HG02588 (cell line): Measurements from ENCODE around the gene LY6G5C.
"Not testable (repeated sequence)": the region's sequence is repeated elsewhere in the genome, so short reads cannot be mapped to it uniquely, and the experiment has no call there.

Source experiments
- ATAC-seq: cut with Tn5 transposase; IDR thresholded peaks from one replicate; pipeline ENCODE4 v1.9.1; 2021; ENCODE audit warnings: mild to moderate bottlenecking, moderate library complexity; ENCODE audit not compliant: unreplicated experiment

LY6G5C gene

GRCh38 chr6:31715022-31715958 is 34.4 kb upstream of the LY6G5C start, which contains the start of gene LY6G6D:
Gene LY6G6D (plus strand): TSS chr6:31715348. CDS start chr6:31715356, 8 bp downstream.
- ATAC-seq = no peak

- ATAC-seq = no peak
Measured at GRCh38 chr6:31713991-31714684, 33.3 kb upstream of the LY6G5C start.

GRCh38 chr6:31713465-31713864 is 32.6 kb upstream of the LY6G5C start:
- ATAC-seq = no peak

GRCh38 chr6:31712296-31712695 is 31.4 kb upstream of the LY6G5C start:
- no peak for ATAC-seq

DNA sequence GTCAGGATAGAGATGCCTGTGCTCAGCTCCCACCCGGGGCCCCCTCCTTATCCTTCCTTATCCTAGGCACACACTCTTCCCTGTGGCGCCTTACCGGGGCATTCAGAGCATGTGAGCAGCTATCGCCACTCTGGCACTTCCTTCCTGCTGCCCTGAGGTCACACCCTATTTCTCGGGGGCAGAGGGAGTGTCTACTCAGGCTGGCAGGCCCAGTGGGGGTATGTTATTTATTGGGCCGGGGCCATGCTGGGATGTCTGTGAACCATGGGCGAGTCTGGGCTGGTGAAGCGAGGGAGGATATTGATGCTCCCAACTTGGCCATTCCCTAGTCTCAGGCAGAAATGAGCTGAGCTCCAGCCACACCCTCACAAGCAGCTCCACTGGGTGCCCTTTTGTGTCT is 30.4 kb upstream of the LY6G5C start:
- ATAC-seq = no peak

DNA sequence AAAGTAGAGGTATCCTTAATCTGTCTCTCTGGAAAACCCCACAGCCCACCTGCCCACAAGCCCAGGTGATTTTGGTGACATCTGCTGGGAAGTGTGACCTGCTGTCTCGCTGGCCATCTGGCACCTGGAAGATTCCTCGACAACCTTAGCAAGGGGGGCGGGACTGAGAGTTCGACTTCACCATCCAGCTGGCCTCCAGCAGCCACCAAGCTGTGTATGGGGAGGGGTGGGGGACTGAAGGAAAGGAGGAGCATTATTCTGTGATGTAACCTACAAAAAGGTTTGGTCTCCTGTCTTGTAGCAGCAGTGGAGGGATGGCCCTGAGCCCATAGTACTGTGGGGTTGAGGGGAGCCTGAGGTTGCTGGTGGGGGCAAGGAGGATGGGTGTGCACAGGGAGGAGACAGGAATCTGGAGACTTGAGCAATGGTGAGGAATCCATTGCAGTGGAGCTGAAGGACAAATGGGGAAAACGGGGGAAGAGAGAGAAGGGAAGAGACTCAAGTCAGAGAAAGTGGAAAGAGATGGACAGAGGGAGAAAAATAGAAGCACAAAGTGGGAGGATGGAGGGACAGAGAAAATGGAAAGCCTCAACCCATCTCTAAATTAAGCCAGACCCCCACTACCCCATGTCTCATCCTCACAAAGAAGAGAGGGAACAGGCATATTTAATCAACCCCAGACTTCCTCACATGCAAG is 29.8 kb upstream of the LY6G5C start:
- ATAC-seq = no peak

DNA sequence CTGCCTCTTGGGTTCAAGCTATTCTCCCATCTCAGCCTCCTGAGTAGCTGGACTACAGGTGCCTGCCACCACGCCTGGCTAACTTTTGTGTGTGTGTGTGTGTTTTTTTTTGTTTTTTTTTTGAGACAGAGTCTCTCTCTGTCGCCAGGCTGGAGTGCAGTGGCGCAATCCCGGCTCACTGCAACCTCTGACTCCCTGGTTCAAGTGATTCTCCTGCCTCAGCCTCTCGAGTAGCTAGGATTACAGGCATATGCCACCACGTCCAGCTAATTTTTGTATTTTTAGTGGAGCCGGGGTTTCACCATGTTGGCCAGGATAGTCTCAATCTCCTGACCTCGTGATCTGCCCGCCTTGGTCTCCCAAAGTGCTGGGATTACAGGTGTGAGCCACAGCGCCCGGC is 28.3 kb upstream of the LY6G5C start:
- not testable (repeated sequence) for ATAC-seq

DNA sequence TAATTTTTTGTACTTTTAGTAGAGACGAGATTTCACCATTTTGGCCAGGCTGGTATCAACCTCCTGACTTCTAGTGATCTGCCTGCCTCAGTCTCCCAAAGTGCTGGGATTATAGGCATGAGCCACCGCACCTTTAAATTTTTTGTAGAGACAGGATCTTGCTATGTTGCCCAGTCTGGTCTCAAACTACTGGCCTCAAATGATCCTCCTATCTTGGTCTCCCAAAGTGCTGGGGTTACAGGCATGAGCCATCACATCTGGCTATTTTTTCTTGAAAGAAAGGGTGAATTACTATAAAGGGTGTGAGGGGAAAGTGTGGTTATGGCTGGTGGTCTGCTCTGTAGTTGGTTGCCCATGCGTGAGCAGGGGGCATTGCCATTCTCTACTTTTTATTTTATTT is 27.4 kb upstream of the LY6G5C start:
- ATAC-seq = no peak

DNA sequence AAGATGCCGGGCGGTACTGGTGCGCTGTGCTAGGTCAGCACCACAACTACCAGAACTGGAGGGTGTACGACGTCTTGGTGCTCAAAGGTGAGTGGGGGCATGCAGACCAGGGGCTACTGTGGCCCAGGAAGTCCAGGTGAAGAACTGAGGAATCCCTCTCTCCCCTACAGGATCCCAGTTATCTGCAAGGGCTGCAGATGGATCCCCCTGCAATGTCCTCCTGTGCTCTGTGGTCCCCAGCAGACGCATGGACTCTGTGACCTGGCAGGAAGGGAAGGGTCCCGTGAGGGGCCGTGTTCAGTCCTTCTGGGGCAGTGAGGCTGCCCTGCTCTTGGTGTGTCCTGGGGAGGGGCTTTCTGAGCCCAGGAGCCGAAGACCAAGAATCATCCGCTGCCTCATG is 26.8 kb upstream of the LY6G5C start:
- ATAC-seq = no peak

GRCh38 chr6:31706599-31706998 is 25.7 kb upstream of the LY6G5C start, which contains the start of gene LY6G6F:
Gene LY6G6F (plus strand): TSS chr6:31706866. CDS start chr6:31706907, 41 bp downstream.
- no peak for ATAC-seq

- no peak for ATAC-seq
Measured at GRCh38 chr6:31705931-31706330, 25.1 kb upstream of the LY6G5C start.

DNA sequence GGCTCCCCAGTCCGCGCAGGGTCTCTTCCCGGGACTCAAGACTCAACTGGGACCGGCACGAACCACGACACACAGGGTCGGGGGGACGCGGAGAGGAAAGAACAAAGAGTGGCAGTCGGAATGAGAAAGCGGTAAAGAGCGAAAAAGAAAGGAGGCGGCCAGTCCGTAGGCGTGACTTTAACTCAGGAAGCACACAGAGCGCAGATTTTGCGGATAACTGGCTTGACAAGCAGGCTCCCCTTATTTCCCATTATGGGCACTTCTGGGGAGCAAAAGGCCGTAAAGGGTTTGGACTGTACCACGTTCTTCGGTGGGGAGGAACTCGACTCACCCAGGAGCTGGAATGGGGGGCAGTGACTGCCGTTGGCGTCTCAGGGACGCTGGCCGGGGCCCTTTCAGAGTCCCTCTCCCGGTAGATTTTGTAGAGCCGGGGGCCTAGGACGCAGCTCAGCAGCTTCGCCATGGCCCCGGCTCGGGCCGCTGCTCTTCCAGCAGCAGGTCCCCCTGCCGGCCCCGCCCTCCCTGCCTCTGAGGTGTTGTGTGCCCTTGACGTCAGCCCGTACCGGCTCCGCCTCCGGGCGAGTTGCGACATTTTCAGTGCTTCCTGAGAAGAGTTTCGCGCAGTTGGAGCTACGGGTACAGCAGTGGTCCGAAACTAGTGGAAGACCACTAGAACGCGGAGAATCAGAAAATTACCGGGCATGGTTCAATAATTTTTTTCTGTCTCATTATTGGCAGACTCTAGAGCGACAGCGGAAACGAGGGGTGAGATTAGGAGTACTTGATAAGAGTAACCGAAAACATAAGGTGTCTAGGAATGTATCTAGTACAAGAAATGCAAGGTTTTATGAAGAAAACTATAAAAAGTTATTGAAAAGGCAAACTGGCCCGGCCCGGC is 22.2 kb upstream of the LY6G5C start, which contains the start of gene ABHD16A:
ABHD16A (minus strand) TSS at position 506 of the 898 bp plus-strand sequence; CDS start at position 463, 43 bp downstream.
- peak; percentile 89 for ATAC-seq

GRCh38 chr6:31702405-31702818 is 21.5 kb upstream of the LY6G5C start:
- ATAC-seq = no peak

DNA sequence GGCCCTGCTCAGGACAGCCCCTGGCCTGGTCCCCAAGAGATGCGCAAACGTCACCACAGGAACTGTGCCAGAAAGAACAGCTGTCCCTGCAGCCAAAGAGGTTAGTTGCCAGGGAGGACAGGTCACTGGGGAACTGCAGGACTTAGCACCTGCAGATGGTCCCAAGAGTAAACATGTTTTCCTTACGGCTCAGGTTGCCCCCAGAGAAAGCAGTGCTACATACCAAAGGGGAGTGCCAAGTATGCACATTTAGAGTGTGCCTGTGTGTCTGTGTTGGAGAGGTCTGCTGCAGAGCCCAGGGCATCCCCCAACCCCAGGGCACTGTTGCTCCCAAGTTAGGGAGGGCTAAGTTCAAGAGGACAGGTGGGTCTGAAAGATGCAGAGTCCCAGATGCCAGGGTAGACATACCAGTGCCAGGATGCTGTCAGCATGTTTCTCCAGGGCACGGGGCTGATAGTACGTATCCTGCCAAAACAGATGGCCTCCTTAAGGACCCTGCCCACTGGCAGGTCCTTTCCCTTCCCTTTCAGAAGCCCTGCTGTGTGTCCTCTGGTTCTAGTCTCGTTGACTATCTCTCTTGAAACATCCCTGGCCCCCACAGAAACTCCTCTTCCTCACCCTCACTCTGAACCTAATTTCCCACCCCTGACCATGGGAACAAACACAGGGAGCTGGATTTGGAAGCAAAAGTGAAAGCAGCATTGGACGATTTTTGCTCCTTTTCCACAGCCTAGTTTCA is 21.0 kb upstream of the LY6G5C start:
- ATAC-seq = no peak

DNA sequence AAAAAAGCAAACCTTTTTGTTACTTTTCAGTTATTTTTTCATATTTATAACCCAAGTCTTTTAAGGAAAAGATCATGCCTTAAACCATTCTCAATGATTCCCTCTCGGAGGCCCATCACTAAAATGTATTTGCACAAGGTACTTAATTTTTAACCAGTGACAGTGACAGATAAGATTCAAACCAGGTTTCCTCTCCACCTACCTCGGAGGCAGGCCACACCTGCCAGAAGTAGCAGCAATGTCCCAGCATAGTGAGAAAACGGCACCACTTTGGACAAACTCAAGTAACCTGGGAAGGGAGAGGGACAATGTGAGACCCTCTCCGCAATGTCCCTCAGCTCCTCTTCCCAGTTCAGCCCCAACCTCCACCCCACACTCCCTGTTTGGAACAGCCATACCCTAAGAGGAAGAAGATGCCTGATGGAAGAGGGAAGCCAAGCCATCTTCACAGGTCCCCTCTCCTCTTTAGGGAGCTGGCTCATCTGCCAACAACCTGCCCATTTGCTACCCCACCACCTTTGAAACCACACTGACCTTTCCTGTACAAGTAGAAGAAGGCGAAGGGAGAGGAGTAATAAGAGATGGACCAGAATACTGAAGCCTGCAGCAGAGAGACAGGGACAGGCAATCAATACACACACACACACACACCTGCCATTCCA is 20.0 kb upstream of the LY6G5C start:
- ATAC-seq = no peak

GRCh38 chr6:31697555-31697954 is 16.7 kb upstream of the LY6G5C start:
- no peak for ATAC-seq

- ATAC-seq = no peak
Measured at GRCh38 chr6:31693535-31693934, 12.7 kb upstream of the LY6G5C start.

DNA sequence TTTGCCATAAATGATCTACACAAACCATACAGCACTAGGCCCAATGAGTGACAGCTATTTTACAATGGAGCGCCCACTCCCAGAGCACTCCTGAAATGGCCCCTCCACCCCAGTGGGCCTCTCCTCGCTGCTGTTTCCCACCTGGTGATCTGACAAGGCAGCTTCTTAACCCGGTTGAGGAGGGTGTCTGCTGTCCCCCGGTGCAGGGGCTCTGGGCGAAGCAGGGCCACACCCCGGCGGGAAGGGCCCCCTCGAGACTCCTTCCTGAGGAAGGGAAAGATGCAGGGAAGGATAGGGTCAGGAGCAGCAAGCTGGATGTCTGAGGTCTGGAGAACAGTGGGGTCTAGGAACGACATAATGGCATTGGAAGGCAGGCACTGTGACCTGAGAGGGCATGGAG is 12.0 kb upstream of the LY6G5C start:
- no peak for ATAC-seq

DNA sequence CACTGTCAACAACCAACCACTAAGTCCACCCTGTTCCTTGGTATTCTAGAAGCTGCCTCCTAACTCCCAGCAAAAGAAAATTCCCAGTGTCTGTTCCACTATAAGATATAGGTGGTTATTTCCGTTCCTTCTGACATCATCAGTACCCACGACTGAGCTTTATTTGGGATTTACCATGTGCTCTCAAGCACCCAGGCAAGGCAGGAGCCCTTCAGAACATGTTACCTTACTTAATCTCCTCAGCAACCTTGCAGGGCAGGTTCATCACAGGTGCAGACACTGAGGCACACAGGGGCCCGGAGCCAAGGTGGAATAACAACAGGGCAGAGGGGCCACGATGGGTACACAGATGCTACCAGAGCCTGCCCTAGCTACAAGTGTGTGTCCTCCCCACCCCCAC is 11.5 kb upstream of the LY6G5C start:
- no peak for ATAC-seq
